GM19397 (cell line): ENCODE results near the gene NEO1.
A peak's percentile ranks its signal among the peaks of the same experiment; 100 is the strongest.
"Not testable (repeated sequence)": the region's sequence is repeated elsewhere in the genome, so short reads cannot be mapped to it uniquely, and the experiment has no call there.

Source experiments
- ATAC-seq: cut with Tn5 transposase; IDR thresholded peaks from one replicate; pipeline ENCODE4 v1.9.1; 2021; ENCODE audit warnings: mild to moderate bottlenecking, moderate library complexity; ENCODE audit not compliant: unreplicated experiment

NEO1 gene

DNA sequence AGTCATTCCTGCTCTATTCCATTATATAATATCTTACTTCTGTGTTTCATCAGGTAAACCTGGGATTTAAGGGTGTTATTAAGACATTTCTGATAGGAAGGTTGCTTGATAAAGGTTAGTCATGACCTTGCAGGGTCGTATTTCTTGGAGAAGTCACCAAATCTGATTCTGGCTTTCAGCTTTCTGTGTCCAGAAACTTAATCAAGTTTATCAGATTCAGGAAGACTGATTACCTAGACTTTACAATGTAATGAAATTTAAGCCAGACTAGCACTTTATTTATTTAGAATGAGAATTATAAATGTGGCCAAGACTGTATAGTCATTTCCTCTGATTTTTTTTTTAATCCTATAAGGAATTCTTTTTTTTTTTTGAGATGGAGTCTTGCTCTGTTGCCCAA is 81.9 kb downstream of the NEO1 start:
- no peak for ATAC-seq

- ATAC-seq: no peak
These were observed 86.9 kb downstream of the NEO1 start for GRCh38 chr15:73139041-73139743.

DNA sequence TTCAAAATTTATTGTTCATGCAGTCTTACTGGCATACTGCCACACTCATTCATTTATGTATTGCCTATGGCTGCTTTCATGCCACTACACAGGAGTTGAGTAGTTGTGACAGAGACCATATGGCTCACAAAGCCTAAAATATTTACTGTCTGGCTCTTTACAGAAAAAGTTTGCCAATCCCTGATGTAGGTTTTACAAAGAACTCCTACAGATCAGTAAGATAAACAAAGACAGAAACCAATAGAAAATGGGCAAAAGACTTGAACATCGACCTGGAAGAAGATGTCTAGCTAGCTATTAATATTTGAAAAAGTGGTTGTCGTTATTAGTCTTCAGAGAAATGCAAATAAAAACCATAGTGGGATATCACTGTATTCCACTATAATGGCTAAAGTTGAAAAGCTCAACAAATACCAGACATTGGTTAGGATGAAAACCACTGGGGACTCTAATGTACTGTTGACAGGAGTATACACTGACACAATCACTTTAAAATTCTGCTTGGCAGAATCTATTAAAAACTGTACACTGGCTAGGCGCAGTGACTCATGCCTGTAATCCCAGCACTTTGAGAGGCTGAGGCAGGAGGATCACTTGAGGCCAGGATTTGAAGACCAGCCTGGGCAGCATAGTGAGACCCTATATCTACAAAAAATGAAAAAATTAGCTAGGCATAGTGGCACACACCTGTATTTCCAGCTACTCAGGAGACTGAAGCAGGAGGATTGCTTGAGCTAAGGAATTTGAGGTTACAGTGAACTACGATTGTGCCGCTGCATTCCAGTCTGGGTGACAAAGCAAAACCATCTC is 87.7 kb downstream of the NEO1 start:
- ATAC-seq: no peak

- ATAC-seq: no peak
These were observed 89.1 kb downstream of the NEO1 start for GRCh38 chr15:73141216-73141900.

DNA sequence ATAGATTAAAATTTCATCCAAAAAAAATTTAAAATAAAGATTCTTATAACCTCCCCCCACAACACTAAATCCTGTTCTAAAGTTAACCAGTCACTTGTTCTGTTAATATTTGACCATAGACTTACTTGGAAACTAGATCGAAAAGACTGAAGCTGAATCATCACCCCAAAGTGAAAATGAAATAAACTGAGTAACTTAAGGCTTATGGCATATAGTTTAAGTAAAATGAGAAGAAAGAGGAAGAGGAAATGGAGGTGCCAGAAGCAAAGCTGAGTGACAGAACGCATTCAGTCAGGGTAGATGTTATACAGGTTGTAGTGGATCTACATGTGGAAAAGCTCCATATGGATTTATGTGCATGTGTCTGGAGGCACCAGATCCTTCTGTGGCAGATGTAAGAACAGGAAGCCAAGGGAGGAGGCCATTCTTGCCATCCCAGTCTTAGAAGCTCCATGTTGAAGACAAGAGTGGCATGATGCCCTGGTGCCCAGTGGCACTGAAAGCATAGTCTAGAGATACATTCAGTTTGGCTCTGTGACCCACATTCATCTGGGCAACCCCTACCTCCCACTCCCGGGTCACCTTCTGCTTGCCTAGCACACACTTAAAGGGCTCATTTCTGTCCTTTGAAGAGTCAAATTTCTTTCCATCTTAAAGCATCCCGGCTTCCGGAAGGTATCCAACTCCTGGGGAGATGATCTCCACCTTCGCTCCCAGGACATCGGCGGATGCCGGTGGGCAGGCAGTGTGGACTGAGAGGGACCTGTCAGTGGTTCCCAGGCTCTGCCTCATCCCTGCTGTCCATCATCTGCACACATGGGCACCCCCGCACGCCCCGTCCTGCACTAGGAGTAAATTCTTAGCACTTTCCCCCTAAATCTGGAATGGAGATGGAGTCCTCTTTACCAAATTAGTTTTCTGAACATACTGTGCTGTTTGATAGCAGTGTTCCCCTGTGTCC is 90.8 kb downstream of the NEO1 start:
- ATAC-seq: peak; percentile 69

DNA sequence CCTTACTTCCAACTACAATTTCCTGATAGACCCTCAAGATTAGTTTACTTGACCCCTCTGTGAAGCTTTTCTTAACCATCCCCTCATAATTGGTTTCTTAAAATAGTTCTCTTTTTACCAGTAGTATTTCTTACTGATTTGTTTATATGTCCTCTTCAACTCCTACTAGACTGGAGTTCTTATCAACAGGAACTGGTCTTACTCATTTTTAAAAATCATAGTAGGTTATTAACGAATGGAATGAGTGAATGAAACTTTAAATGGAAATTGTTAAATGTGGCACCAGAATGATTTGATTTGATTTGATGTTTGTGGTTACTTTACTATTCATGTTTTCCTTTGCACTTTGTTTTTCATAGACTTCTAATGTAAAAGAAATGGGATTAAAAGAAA is 91.5 kb downstream of the NEO1 start:
- ATAC-seq: no peak

DNA sequence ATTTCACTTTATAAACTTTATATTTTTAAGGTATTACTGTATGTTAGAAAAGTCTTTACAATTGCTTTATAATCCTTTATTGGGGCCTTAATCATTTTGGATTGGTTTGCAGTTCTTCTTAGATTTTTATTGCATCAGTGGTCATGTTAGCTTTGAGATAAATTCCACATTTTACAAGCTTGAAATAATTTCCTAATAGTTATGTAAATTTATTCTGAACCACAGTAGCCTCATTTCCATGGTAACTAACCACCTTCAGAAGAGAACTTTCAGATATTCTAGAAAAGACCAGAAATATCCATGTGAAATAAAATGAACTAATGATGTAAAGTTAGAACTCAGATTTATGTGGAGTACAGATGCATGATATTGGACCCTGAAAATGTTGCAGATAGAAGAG is 94.2 kb downstream of the NEO1 start:
- ATAC-seq: no peak

DNA sequence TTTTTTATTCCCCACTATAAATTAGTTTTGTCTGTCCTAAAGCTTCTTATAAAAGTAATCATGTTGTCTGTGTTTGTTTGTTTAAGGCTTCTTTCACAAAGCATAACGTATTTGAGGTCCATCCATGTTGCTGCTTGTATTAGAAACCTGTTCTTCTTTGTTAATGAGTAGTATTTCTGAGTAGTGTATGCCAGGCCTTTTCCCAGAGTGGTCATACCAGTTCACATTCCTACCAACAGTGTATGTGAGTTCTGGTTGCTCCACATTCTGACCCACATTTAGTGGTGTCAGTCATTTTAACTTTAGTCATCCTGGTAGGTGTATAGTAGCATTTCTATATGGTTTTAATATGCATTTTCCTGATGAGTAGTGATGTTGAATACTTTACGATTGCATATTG is 98.6 kb downstream of the NEO1 start:
- ATAC-seq: no peak

DNA sequence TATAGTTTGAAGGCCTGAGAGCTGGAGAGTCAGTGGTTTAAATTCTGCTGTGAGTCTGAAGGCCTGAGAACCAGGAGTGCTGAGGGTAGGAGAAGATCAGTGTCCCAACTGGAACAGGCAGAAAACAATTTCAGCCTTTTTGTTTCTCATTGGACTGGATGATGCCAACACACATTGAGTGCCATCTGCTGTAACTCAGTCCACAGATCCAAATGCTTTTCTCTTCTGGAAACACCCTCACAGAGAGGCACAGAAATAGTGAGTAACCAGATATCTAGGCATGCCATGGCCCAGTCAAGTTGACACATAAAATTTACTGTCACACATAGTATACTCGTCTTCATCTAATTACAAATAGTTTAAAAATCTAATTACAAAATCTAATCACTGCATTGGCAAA is 100.8 kb downstream of the NEO1 start:
- ATAC-seq: no peak

- no peak for ATAC-seq
These were observed 101.2 kb downstream of the NEO1 start for GRCh38 chr15:73153447-73153846.

GRCh38 chr15:73156431-73157191 is 104.3 kb downstream of the NEO1 start:
- ATAC-seq: no peak

- ATAC-seq: no peak
These were observed 109.3 kb downstream of the NEO1 start for GRCh38 chr15:73161546-73161945.

DNA sequence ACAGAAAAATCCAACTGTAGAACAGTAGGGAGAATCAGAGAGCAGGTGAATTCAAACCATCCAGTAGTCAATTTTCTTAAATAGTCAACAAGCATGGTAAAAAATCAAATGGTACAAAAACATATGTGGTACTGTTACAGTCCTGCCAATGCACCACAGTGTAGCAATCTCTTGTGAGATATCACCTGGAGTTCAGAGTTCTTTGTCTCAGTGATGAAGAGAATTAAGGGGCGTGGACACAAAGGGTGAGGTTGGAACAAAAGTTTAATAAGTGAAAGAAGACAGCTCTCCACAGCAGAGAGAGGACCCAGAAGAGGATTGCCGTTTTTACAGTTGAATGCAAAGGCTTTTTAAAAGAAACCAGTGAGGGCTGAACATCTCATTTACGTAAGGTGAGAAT is 113.2 kb downstream of the NEO1 start:
- no peak for ATAC-seq

DNA sequence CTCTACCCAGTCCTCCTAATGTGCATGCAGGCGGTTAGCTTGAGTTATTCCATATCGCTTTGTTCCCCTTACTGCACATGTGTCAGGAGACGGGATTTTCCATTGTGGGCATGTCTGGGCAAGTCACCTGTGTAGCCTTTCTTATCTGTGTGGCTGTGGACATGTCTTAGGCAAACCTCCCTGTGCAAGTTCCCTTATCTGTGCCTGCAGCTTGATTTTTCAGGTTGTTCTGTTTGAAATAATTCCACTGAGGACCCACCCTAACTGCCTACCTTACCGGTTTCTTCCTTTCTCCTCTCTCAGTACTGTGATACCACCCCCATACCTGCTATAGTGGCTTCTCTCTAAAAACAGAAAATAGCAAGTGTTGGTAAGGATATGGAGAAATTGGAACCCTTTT is 113.6 kb downstream of the NEO1 start:
- no peak for ATAC-seq

DNA sequence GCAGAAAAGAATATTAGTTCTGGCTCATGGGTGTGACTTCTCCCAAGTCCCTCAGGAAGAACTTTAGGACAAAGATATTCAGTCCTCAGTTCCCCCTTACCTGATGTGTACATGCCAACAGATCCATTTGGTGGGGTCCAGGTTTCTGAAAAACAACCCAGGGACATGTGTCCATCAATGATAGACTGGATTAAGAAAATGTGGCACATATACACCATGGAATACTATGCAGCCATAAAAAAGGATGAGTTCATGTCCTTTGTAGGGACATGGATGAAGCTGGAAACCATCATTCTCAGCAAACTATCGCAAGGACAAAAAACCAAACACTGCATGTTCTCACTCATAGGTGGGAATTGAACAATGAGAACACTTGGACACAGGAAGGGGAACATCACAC is 114.4 kb downstream of the NEO1 start:
- not testable (repeated sequence) for ATAC-seq

DNA sequence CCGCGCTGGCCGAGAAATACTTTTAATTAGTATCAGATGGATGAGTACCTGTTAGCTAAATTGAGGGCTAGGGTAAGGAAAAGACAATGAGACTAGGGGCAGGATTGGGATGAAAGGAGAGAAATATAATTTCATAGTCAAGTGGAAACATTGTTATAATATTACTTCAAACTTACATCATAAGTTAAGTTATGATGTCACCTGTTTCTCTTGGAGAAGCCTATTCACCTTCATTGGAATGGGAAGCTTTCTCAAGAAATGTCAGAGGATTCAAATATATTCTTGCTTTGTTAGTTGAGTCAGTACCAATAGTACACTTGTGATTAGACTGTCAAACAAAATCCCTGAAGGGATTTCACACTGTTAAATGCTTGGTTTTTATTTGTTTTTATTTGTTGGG is 116.2 kb downstream of the NEO1 start:
- no peak for ATAC-seq

DNA sequence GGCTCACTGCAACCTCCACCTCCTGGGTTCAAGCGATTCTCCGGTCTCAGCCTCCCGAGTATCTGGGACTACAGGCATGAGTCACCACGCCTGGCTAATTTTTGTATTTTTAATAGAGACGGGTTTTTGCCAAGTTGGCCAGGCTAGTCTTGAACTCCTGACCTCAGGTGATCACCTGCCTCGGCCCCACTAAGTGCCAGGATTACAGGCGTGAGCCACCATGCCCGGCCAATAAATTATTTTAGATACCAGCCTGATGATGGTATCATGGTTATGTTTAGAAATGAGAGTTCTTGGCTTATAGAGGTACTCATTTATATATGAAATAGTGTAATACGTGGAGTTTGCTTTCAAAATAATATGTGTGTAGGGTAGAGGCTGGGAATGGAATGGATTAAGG is 119.4 kb downstream of the NEO1 start:
- ATAC-seq: no peak

GRCh38 chr15:73172508-73172907 is 120.2 kb downstream of the NEO1 start:
- no peak for ATAC-seq

- no peak for ATAC-seq
These were observed 121.9 kb downstream of the NEO1 start for GRCh38 chr15:73174171-73174570.

DNA sequence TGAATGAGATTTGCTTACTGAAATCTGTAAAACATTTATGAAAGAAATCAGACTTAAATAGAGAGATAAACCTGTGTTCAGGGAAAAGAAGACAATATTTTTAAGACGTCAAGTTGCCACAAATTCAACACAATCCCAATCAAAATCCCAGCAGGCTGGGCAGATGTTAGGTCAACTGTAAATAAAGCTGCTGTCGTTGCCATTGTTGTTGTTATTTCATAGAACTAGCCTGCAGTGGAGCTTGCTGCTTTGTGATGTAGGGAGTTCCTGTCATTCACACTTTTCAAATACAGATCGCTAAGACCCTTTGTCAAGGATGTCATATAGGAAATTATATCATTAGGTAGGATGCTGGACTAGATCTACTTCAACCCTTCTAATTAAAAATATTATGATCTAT is 123.1 kb downstream of the NEO1 start:
- ATAC-seq: no peak
